HG03196 (cell line): ENCODE measurements around the gene LRRC28.
"Not testable (repeated sequence)": the region's sequence is repeated elsewhere in the genome, so short reads cannot be mapped to it uniquely, and the experiment has no call there.

Experiments used
- ATAC-seq: cut with Tn5 transposase; IDR thresholded peaks from one replicate; pipeline ENCODE4 v1.9.1; 2021; ENCODE audit not compliant: unreplicated experiment

Gene LRRC28

GRCh38 chr15:99390667-99391066, 139.4 kb downstream of the LRRC28 start:
- no peak for ATAC-seq

- no peak for ATAC-seq
Measured at GRCh38 chr15:99393641-99394040, 142.4 kb downstream of the LRRC28 start.

GRCh38 chr15:99396375-99396774, 145.1 kb downstream of the LRRC28 start:
- no peak for ATAC-seq

GRCh38 chr15:99399061-99399460, 147.8 kb downstream of the LRRC28 start:
- no peak for ATAC-seq

GRCh38 chr15:99399618-99400017, 148.3 kb downstream of the LRRC28 start:
- ATAC-seq, result no peak

- not testable (repeated sequence) for ATAC-seq
Measured at GRCh38 chr15:99401216-99401615, 149.9 kb downstream of the LRRC28 start.

- ATAC-seq, result no peak
Measured at GRCh38 chr15:99402014-99402729, 150.9 kb downstream of the LRRC28 start.

- ATAC-seq, result no peak
Measured at GRCh38 chr15:99403597-99403996, 152.3 kb downstream of the LRRC28 start.

- no peak for ATAC-seq
Measured at GRCh38 chr15:99404454-99404853, 153.2 kb downstream of the LRRC28 start.

GRCh38 chr15:99406120-99406519, 154.8 kb downstream of the LRRC28 start:
- ATAC-seq, result no peak

- ATAC-seq, result no peak
Measured at GRCh38 chr15:99406716-99407487, 155.6 kb downstream of the LRRC28 start.

- ATAC-seq, result no peak
Measured at GRCh38 chr15:99407716-99408115, 156.4 kb downstream of the LRRC28 start.

GRCh38 chr15:99408236-99409096, 157.2 kb downstream of the LRRC28 start:
- ATAC-seq, result no peak

- ATAC-seq, result no peak
Measured at GRCh38 chr15:99409097-99409473, 157.8 kb downstream of the LRRC28 start.

GRCh38 chr15:99409560-99409959, 158.3 kb downstream of the LRRC28 start:
- no peak for ATAC-seq

GRCh38 chr15:99410477-99410876, 159.2 kb downstream of the LRRC28 start:
- ATAC-seq, result no peak

- no peak for ATAC-seq
Measured at GRCh38 chr15:99411234-99411633, 160.0 kb downstream of the LRRC28 start.

- no peak for ATAC-seq
Measured at GRCh38 chr15:99412082-99412481, 160.8 kb downstream of the LRRC28 start.

- ATAC-seq, result no peak
Measured at GRCh38 chr15:99412626-99413025, 161.3 kb downstream of the LRRC28 start.

GRCh38 chr15:99413955-99414754, 162.9 kb downstream of the LRRC28 start:
- no peak for ATAC-seq
